Suprapubic skin (tissue), 3 donors: ENCODE results near the gene RTL1.

Source experiments
- EP300 ChIP-seq: sonication (generic); formaldehyde crosslinking; IDR thresholded peaks from one replicate; pipeline ENCODE4 v1.6.1; 2017; ENCODE audit warnings: antibody characterized with exemption
- POLR2A ChIP-seq, 2 donors: fragments of 450-650 bp; IDR thresholded peaks; one replicate each; pipeline ENCODE4 v1.6.1; 2017; ENCODE audit warnings: antibody characterized with exemption in 2 of 2, mild to moderate bottlenecking in 2 of 2, moderate library complexity in 2 of 2
- TF ChIP-seq, protein P1 (sequence below), 2 donors: fragments of 200-600 bp in 1 of 2; fragments of 450-650 bp in 1 of 2; sonication (generic) in 1 of 2; IDR thresholded peaks; one replicate each; pipeline ENCODE4 v1.5.1; 2016 to 2019; ENCODE audit warnings: antibody characterized with exemption in 2 of 2, mild to moderate bottlenecking in 1 of 2, moderate library complexity in 1 of 2

DNA sequence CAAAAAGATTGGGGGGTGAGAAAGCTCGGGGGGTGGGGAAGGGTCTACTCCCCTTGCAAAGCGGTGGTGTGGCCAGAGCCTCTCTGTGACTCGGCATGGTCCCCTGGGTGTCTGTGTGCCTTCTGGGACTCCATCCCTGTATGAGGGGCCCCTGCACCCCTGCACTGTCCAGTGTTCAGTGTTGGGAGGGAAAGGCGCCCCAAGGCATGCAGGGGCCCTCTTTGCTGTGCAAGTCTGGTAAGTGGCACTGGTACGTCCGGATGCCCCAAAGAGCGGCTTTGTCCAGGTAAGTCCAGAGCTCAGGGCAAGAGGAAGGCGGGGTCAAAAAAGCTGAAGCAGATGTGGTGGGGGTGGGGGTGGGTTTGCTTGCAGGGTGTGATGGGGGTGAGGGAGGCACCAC lies 23.7 kb downstream of the RTL1 start:
- TF ChIP-seq, protein P1, sequence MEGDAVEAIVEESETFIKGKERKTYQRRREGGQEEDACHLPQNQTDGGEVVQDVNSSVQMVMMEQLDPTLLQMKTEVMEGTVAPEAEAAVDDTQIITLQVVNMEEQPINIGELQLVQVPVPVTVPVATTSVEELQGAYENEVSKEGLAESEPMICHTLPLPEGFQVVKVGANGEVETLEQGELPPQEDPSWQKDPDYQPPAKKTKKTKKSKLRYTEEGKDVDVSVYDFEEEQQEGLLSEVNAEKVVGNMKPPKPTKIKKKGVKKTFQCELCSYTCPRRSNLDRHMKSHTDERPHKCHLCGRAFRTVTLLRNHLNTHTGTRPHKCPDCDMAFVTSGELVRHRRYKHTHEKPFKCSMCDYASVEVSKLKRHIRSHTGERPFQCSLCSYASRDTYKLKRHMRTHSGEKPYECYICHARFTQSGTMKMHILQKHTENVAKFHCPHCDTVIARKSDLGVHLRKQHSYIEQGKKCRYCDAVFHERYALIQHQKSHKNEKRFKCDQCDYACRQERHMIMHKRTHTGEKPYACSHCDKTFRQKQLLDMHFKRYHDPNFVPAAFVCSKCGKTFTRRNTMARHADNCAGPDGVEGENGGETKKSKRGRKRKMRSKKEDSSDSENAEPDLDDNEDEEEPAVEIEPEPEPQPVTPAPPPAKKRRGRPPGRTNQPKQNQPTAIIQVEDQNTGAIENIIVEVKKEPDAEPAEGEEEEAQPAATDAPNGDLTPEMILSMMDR (IDR thresholded peaks at IDR 0.05), result no peak
- TF ChIP-seq POLR2A (IDR thresholded peaks at IDR 0.05), result no peak
- TF ChIP-seq EP300, result no peak
